HG02610 (cell line): Measurements from ENCODE around the gene GK.
"Not testable (repeated sequence)": the region's sequence is repeated elsewhere in the genome, so short reads cannot be mapped to it uniquely, and the experiment has no call there.

ENCODE experiments used
- ATAC-seq: cut with Tn5 transposase; IDR thresholded peaks from one replicate; pipeline ENCODE4 v1.9.1; 2021; ENCODE audit warnings: mild to moderate bottlenecking, moderate library complexity; ENCODE audit not compliant: unreplicated experiment

Gene GK

DNA sequence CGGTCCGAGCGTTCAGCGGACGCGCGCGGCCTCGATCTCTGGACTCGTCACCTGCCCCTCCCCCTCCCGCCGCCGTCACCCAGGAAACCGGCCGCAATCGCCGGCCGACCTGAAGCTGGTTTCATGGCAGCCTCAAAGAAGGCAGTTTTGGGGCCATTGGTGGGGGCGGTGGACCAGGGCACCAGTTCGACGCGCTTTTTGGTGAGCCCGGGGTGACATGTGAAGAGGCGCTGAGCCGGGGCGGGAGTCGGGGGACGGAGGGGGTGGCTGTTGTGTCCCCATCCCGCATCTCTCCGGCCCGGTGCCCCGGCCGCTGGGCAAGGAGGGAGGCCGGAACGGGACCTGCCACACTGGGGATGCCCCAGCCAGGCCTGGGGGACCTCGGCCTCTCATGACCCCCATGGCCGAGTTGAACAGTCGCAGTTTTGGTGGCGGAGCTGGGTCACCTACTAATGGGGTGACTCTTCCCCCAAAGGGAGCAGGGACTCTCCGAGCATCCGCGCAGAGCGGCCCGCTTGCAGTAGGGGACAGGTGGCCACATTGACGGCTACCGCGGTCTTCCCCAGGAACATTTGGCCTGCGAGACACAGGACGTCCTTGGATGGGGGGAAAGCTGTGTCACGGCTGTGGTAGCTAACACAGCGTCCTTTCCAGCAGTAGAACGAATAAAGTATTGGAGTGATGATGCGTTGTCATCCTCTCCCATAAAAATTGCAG is at the start of gene GK:
TSS of gene GK (plus strand) at position 9 of the 717 bp plus-strand sequence. CDS start at position 124, 115 bp downstream.
- peak; percentile 1 for ATAC-seq

DNA sequence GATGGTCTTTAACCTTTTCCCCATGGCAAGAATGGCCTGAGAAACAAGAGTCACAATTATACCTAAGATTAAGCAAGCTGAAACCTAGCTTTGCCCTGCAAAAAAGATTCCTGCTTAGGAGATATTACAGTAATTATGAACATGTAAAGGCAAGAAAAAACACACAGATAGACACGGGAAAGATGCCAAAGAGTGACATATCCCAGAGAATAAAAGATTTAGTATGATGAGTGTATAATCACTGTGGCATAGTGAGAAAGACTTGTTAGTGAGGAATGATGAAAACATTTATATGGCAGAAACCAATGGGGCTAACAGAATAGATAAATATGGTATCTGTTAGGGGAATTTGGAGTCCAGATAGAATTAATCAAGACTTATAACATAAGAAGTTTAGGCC is 46.1 kb upstream of the GK start:
- ATAC-seq, result no peak

DNA sequence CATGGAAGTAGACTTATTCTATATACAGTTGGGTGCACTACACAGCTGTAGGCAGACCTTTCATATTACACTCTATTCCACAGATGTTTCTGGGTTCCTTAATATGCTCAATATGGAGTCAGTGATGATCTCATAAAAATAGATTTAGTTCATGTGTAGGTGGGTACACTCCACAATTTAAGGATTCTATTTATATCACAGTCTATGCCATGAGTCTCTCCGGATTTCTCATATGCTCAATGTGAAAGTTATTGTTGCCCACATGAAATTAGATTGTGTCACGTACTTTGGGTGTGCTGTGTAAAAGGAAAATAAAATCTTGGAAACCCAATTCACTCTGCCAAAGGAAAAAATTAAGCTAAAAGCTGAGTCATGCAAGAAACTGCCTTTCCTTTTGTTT is 43.2 kb upstream of the GK start:
- ATAC-seq, result no peak

DNA sequence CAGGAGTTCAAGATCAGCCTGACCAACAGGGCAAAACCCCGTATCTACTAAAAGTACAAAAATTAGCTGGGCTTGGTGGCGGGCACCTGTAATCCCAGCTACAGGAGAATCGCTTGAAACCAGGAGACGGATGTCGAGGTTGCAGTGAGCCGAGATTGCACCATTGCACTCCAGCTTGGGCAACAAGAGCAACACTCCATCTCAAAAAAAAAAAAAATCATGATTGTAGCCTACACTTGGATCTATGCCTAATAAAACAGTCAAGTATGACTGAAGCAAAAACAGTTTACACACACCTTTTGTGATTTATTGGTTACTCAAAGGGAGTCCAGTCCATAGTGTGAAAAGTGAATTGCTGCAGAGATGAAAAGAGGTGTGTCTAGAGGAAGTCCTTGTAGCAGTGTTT is 41.0 kb upstream of the GK start:
- ATAC-seq, result no peak

DNA sequence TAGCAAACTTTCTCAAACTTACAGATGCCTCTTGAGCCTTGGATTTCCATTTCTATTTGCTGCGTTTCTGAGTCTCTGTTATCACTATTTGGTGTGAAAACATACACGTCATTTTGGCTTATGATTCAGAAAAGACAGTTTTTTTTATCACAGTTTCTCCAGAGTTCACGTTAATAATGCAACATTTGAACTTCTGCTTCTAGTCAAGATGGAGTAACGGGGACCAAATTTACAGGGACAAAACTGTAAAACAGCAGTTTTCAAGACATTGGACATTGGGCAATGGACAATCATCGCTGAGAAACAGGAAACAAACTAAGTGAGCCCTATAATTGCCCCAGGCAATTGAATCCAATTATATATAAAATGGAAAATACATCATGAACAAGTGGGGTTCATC is 39.5 kb upstream of the GK start:
- no peak for ATAC-seq

DNA sequence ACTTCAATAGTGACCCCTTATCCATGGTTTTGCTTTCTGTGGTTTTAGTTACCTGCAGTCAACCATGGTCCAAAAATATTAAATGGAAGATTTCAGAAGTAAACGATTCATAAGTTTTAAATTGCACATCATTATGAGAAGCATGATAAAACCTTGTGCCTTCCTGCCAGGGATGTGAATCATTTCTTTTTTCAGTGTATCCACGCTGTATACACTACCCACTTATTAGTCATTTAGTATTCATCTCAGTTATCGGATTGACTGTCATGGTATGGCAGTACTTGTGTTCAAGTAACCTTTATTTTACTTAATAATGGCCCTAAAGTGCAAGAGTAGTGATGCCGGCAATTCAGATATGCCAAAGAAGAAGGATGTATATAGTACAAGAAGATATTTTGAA is 38.0 kb upstream of the GK start:
- no peak for ATAC-seq

DNA sequence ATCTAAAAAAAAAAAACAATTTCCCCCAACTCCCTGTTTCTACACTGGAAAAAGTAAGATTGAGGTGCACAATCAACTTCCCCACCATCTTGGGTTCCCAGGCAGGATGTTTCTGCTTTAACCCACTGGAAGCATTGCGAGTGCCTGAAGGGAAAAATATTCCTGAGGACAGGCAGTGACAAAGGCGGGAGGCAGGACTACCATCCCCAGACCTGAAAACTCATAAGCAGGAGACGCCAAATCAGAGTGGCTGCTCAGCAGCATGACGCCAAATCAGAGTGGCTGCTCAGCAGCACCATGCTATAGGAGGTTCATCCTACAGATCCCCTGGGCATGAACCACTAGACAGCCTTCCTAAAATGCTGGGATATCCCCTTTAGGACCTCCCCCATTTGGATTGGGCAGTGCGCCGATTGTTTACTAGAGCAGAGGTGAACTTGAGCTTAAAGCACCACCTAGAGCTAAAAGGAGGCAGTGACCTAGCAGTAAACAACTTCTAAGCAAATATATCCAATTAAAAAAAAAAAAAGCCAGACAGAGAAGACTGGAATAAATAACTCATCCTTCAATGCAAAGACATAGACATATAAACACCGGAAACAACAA is 35.0 kb upstream of the GK start:
- no peak for ATAC-seq

DNA sequence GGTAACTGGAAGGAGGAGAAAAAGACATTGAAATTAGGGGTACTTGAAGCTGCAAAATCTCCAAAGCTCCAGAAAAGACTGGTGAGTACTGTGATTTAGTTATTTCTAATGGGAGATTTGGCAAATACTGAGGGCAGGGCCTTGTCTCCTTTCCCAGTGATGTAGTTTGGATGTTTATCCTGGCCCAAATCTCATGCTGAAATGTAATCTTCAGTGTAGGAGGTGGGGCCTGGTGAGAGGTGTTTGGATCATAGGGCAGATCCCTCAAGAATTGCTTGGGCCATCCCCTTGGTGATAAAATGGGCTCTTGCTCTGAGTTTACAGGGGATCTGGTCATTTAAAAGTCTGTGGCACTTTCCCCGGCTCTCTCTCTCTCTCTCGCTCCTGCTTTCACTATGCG is 33.1 kb upstream of the GK start:
- ATAC-seq, result no peak

DNA sequence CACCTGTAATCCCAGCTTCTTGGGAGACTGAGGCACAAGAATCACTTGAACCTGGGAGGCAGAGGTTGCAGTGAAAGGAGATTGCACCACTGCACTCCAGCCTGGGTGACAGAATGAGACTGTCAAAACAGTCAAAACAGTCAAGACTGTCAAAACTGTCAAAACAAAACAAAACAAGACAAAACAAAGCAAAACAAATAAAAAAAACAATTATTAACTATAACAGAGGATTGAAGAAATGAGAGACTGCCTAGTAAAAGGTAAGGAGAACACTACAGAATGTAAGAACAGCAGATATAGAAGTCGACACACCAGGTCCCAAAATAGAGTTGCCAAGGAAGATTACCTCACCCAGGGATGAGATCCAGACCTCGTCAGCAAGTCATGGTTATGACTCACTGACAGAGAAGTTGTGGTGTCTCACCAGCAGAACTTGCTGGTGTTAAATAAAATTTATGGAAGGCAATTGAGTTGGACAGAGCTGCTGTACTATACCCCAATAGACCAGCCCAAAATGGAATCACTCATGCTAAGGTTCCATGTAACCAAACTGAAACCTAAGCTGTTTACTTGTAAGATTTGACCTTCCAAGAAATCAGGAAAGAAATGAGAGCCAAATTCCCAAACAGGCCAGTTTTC is 32.1 kb upstream of the GK start:
- no peak for ATAC-seq

DNA sequence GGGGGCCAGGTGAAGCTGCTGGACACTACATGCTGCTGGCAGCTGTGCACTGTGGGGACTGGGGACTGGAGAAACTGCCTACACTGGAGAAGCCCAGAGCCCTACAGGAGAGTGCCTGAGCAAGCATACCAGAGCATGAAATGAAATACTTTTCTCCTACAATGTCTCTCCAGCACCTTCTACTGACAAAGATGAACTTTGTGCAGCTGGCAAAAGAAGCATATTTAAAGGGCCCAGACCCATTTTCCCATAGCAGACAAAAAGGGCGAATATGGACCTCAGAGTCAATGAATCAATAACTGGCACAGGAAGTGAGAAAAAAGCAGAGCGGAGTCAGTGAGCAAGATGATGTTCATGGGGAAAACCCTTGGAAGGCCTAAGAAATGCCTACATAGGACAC is 30.9 kb upstream of the GK start:
- ATAC-seq, result no peak

DNA sequence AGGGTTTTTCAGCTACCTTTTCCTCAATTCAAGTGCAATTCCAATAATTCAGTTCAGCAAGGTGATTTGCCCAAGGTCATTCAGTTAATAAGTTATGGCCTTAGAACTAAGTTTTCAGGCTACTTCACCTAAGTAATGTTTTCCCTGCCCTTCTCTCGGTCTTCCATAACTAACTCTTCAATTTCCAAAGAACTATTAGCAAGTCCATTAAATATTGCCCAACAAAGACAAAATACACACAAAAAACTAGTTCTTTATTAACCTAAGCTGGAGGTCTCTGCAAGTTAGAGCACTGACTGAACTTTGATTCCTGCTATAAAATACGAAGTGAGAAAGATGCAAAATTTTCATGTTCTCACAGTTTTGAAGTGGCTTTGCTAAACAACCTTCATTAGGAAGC is 26.8 kb upstream of the GK start:
- ATAC-seq, result no peak

DNA sequence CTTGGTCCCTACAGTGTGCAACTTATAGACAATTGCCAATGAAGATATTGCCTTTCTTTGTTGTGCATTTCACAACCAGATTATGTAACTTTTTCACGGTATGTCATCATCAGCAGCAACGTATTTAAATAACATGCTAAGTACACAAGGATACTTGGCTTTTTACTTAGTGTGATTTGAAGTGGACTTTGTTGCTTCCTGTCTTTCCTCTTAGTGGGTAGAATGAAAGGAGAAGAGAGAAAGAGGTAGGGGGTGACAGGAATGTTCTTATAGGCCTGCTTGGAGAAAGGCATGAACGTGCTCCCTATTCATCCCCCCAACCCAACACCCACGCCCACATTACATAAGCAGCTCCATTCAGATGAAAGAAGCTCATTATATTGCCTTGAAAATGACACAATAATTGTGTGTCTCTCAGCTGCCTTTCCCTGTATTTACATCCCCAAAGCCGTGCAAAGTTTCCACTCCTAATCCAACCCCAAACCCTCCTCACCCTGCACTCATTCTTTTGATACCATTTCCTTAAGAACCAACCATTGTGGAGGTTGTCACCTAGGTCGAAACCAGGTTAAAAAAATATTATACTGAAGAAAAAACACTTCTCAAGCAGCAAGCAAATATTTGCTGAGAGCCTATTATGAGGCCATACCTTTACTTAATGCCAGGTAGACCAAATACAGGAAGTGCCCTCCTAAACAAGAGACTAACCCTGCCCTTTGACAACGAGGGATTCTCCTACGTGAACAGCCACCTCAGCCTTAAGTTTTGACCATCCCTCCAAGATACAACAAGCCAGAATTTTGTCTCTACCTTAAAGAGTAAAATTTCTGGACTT is 25.2 kb upstream of the GK start:
- ATAC-seq, result no peak

DNA sequence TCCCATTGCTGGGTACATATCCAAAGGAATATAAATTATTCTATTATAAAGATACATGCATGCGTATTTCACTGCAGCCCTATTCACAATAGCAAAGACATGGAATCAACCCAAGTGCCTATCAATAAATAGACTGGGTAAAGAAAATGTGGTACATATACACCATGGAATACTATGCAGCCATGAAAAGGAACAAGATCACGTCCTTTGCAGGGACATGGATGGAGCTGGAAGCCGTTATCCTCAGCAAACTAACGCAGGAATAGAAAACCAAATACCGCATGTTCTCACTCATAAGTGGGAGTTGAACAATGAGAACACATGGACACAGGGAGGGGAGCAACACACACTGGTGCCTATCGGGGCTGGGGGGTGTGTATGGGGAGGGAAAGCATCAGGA is 19.2 kb upstream of the GK start:
- ATAC-seq, result not testable (repeated sequence)

DNA sequence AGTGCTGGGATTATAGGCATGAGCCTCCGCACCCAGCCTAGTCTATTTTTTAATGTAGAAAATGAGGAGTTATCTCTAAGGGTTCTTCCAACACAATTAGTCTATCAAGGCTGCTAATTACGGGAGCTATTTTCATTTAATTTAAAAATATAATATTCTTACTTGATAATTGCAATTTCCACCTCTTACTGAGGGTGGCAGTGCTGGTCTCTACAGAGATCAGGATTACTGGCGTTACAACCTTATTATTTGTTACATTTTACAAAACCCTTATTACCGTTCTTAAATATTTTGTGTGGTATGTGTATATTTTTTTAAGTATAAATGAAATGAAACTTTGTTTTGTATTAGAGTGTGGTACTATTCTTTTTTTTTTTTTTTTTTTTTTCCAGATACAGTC is 17.6 kb upstream of the GK start:
- ATAC-seq, result no peak

DNA sequence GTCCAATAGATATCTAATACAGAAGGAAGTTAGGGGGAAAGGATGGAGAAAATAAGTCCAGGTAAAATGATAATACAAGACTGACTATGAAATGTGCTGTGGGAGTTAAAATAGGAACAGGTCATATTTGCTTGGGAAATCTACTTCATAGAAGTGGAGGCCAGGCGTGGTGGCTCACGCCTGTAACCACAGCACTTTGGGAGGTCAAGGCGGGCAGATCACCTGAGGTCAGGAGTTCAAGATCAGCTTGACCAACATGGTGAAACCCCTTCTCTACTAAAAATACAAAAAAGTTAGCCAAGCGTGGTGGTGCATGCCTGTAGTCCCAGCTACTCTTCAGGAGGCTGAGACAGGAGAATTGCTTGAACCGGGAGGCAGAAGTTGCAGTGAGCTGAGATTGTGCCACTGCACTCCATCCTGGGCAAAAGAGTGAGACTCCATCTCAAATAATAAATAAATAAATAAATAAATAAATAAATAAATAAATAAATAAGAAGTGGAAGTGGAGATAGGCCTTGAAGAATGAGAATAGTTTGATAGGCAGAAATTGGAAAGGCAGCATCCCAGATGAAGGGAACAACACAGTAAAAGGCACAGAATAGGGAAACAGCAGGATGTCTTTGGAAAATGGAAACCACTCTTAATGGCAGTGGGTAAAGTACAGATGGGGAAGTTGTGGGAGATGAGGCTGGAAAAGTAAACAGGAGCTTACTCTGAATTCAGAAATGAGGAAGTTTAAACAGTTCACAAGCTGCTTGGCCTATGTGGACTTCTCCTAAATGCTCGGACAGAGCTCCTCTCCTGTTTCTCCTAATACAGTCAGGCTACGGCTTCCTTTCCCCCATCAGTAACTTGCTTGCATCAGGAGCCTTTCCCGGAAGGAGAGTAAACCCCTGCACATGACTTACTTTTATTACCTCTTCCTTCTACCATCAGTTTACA is 15.1 kb upstream of the GK start:
- no peak for ATAC-seq

DNA sequence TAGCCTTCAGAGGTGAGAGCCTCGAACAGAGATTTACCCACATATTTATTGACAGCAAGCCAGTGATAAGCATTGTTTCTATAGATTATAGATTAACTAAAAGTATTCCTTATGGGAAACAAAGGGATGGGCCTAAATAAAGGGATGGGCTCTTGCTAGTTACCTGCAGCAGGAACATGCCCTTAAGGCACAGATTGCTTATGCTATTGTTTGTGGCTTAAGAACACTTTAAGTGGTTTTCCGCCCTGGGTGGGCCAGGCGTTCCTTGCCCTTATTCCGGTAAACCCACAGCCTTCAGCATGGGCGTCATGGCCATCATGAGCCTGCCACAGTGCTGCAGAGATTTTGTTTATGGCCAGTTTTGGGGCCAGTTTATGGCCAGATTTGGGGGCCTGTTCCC is 13.5 kb upstream of the GK start:
- ATAC-seq, result not testable (repeated sequence)

DNA sequence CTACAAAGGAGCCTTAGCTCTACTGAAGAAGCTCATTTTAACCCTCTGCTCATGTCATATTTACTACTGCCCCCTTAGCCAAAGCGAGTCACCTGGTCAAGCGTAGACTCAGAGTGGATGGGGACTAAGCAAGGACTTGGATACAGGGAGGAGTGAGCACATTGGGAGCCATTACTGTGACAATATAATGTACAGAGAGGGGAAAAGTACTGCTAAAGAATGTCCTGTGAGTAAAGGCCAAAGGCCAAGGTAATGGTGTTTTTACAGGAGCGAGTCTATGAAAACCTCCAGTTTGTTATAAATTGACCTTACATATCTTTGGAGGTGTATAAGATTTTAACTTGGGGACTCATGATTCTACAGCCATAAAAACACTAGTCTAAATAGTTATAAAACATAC is 10.6 kb upstream of the GK start:
- ATAC-seq, result no peak

DNA sequence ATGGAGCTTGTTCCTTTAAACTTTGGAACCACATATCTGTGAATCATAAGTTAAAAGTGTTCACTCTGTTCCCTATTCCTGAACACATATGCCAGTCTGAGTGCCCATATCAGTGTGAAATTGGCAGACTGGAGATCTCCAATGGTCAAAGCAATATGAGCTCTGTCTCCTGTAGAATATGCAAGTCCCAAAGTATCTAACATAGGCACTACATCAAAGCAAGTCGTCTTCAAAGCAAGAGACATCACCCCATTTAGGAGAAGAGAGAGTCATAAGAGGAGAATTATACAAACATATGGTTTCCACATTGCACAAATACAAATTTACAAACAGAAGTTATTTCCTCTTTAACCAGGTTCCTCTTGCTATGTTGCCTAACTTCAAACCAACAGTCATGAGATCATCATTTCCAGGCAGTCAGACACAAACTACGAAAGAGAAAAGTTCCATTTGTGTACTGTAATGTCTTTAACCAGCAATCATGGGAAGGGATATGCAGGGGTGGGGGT is 9.9 kb upstream of the GK start:
- ATAC-seq, result no peak

DNA sequence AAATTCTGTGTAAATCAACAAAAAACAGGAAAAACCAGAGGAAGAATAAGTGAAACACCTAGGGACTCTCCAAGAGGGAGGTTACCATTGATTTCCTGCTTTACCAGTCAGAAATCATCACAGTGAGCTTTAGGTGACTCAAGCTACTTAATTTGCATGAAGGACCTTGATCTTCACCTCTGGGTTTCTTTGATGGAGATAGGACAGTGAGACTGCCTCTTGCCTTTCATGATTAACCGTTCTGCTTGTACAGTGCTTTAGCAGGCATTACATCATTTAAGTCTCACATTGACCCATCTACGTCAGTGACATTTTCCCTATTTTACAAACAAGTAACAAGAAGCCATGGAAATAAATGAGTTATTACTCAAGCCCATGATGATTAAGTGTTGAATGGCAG is 3.4 kb upstream of the GK start:
- peak; percentile 36 for ATAC-seq
